ENCODE results near the gene NYAP2. TPM values are rescaled to one million over a fixed set of nuclear protein-coding genes. Genes with fewer than 3 reads are reported as not detected.

Gene NYAP2
- total RNA-seq, 2 donors from 2014 or later = 0.12 TPM; not detected in 1

DNA sequence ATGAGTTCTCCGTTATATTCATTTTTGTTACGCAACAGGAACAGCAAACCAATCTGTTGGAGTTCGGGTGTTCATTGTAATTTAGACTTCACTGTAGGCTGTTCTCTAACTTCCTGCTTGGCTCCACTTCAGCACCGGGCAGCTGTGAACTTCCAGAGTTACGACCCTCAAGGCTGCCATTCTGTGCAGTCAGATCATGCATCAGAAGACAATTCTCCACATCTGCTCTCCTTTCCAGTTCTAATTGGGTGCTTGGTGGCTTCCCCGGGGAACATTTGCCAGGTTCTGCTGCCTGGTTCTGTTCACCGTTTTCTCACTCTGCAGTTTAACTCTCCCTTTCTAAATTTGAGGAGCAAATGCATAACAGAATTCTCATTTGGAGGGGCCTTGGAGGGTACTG, 237.7 kb downstream of the NYAP2 start:
- H3K27me3 Mint-ChIP-seq = peaks cover 12% of the 10 kb centered on the region
- H3K4me3 Mint-ChIP-seq = peak overlapping the region; percentile 16
- H3K4me1 Mint-ChIP-seq = no peaks in the 10 kb centered on the region
- no peak for ATAC-seq
- no peak overlapping the region for H3K27ac Mint-ChIP-seq
- no peak for DNase-seq
- H3K9me3 ChIP-seq (ENCODE audit: control insufficient read depth, low read length, poor library complexity, severe bottlenecking) = no peaks in the 10 kb centered on the region
- no peaks in the 10 kb centered on the region for H3K36me3 Mint-ChIP-seq (ENCODE audit: low read depth)

DNA sequence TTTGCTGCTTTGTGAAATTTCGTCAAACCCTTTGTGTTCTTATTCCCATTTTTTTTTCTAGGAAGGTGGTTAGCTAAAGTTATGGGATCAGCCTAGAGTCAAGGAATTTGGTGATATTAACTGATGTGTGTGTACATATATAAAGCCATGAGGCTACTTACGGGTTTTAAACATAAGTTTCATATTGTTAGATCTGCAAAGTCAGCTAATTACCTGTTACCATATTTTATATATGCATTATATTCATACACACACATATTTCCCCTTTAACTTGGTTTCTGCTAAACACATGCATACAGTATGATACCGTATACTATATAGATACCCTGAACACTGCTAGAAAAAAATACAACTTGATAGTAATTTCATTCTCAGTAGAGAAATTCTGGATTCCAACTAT, 241.0 kb downstream of the NYAP2 start:
- ATAC-seq (no peak), DNase-seq (no peak)
- no peaks in the 10 kb centered on the region for H3K9me3 ChIP-seq (ENCODE audit: control insufficient read depth, low read length, poor library complexity, severe bottlenecking)
- Mint-ChIP-seq H3K36me3 (ENCODE audit: low read depth) (peaks cover 2% of the 10 kb centered on the region), H3K27ac (no peak overlapping the region), H3K4me1 (no peaks in the 10 kb centered on the region), H3K4me3 (no peak overlapping the region), H3K27me3 (no peaks in the 10 kb centered on the region)

DNA sequence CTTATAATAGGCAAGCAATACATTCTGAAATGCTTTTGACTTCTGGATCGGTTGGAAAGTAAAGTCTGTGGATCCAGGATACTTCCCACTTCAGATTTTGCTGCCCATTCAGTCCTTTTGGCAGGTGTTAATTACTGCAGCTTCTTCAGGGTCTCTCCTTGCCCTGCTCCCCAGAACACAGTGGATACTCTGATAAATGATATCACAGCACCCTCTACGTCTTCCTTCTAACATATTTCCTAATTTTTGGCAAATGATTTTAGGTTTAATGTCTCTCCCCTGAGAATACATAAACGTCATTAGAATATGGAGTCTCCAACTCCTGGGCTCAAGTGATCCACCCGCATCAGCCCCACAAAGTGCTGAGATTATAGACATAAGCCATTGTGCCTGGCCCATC, 249.8 kb downstream of the NYAP2 start:
- ATAC-seq (no peak), DNase-seq (no peak)
- peaks cover 14% of the 10 kb centered on the region for H3K27me3 Mint-ChIP-seq
- no peaks in the 10 kb centered on the region for H3K9me3 ChIP-seq (ENCODE audit: control insufficient read depth, low read length, poor library complexity, severe bottlenecking)
- no peak overlapping the region for H3K27ac Mint-ChIP-seq
- no peaks in the 10 kb centered on the region for H3K4me1 Mint-ChIP-seq
- no peak overlapping the region for H3K4me3 Mint-ChIP-seq
- peaks cover 2% of the 10 kb centered on the region for H3K36me3 Mint-ChIP-seq (ENCODE audit: low read depth)

DNA sequence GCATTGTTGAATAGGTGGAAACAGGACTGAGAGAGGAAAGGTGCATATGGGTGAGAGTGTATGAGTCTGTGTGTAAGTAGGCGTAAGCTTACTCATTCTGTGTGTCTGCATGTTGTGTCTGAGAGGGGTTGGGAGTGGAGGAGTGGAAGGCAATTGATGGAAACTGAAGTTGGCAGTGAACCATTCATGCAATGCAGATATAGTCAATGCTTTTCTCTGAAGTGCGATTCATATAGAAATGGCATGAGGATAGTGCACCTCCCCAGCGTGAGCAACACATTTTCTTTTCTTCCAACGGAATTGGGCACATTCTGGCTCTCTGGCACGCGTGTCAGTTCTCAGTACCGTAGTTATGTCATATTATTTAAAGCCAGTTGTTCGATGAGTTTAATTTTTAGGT, 250.5 kb downstream of the NYAP2 start:
- no peak overlapping the region for H3K4me3 Mint-ChIP-seq
- peaks cover 14% of the 10 kb centered on the region for H3K27me3 Mint-ChIP-seq
- H3K4me1 Mint-ChIP-seq = no peaks in the 10 kb centered on the region
- no peak overlapping the region for H3K27ac Mint-ChIP-seq
- DNase-seq = no peak
- ATAC-seq = no peak
- H3K36me3 Mint-ChIP-seq (ENCODE audit: low read depth) = peaks cover 2% of the 10 kb centered on the region
- H3K9me3 ChIP-seq (ENCODE audit: control insufficient read depth, low read length, poor library complexity, severe bottlenecking) = no peaks in the 10 kb centered on the region

DNA sequence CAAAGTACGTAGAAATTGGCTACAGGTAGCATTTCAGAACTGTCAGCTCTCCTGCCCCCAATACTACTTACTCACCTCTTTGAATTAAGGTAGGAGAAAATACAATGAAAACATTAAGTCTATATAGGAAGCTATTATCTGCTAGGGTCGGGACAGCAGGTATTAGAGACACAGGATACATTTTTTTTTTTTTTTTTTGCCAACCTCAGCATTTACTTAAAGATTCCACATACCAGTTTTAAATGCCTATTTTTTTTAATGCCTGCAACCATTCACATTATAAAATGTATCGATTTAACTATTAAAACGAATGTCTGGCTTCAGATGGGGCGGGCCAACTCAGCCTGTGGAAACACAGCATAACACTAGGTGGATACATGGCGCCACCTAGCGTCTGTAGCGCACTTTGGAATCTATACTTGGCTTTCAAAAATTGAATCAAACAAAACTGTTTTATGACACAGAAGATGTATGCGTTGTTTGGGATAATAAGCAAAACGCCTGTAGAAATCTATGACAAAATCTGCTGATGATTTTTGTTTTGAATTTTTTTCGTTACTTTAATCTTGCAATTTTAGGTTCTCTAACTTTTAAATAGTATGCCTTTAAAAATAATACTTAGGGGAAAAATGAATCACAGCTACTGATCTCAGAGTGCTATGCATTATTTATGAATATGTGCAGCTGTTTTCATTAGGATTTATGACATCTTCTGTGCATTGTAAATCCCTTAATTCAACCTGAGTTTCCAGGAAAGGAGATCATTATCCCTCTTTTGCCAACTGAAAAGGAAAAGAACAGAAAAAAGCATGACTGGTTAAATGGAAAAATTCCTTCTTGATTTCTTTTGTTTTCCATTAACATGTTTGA, 261.0 kb downstream of the NYAP2 start:
- H3K36me3 Mint-ChIP-seq (ENCODE audit: low read depth) = peaks cover 2% of the 10 kb centered on the region
- H3K9me3 ChIP-seq (ENCODE audit: control insufficient read depth, low read length, poor library complexity, severe bottlenecking) = no peaks in the 10 kb centered on the region
- DNase-seq (peak; percentile 26 to 64 (median 39)), ATAC-seq (peak; percentile 77)
- H3K27me3 Mint-ChIP-seq = peaks cover 45% of the 10 kb centered on the region
- H3K27ac Mint-ChIP-seq = no peak overlapping the region
- peaks cover 5% of the 10 kb centered on the region for H3K4me1 Mint-ChIP-seq
- no peak overlapping the region for H3K4me3 Mint-ChIP-seq

DNA sequence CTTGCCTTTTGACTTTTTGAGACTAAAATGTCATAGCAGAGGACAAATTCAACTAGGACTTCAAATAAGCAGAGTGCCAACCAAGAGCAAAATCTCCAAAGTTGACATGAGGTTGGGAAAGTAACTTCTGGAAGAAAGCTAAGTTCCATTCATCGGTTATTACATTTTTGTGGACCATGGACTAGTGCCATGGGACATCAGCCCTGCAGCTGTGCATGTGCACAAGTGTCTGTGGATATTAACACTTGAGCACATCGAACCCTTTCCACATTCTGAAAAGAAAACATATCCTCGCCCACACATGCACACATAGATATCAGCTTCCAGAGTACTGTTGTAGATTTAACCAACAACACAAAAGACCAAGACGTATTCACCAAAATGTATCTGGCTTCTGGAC, 262.6 kb downstream of the NYAP2 start:
- H3K9me3 ChIP-seq (ENCODE audit: control insufficient read depth, low read length, poor library complexity, severe bottlenecking) = no peaks in the 10 kb centered on the region
- H3K27ac Mint-ChIP-seq = no peak overlapping the region
- no peaks in the 10 kb centered on the region for H3K36me3 Mint-ChIP-seq (ENCODE audit: low read depth)
- H3K27me3 Mint-ChIP-seq = peaks cover 43% of the 10 kb centered on the region
- DNase-seq = no peak
- H3K4me1 Mint-ChIP-seq = no peaks in the 10 kb centered on the region
- H3K4me3 Mint-ChIP-seq = no peak overlapping the region
- no peak for ATAC-seq

DNA sequence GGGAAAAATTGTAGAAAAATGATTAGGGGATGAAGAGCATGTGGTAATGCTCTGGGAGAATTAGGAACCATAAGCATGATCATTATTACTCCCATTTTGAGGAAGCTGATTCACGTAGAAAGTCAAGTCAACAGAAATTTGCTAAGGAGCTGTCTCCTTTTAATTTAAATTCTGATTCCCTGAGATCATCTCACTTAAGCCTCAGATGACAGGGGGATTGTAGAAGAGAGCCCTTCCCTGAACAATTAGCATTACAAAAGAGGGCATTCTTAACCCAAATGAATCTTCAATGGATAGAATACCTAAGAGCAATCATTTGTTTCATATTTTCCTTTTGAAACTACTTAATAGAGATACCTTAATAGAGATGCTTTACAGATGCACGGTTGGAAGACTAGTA, 267.9 kb downstream of the NYAP2 start:
- no peak overlapping the region for H3K4me3 Mint-ChIP-seq
- H3K4me1 Mint-ChIP-seq = peaks cover 2% of the 10 kb centered on the region
- H3K27me3 Mint-ChIP-seq = peaks cover 37% of the 10 kb centered on the region
- no peak overlapping the region for H3K27ac Mint-ChIP-seq
- H3K9me3 ChIP-seq (ENCODE audit: control insufficient read depth, low read length, poor library complexity, severe bottlenecking) = no peaks in the 10 kb centered on the region
- no peaks in the 10 kb centered on the region for H3K36me3 Mint-ChIP-seq (ENCODE audit: low read depth)
- DNase-seq (no peak), ATAC-seq (no peak)

DNA sequence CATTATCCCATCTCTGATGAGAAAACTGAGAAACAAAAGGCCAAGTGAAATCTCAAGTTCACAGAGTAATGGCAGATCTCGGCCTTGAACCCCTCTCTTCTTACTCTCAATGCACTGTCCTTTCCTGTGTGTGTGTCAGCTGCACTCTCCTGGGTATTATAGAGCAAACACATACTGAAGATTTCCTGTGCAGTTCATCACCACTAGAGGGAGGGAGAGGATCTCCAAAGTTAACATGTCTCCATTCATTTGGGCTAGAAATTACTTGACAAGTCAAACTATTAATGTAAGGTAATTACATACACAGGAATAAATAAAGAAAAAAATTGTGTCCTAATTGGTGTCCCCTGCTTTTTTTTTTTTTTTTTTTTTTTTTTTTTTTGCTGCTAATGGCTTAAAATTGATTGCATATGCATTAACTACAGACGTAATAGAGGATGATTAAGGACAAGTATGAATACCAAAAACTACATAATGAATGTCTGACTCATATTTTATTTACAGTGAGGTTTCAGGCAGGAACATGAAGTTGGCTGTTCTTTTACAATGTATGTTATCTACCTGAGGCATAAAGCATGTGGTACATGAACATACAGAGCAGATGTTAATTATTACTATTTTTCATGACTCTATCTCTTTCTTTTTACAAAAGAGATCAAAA, 269.2 kb downstream of the NYAP2 start:
- Mint-ChIP-seq H3K27ac (no peak overlapping the region), H3K27me3 (peaks cover 34% of the 10 kb centered on the region), H3K36me3 (ENCODE audit: low read depth) (no peaks in the 10 kb centered on the region), H3K4me1 (peaks cover 4% of the 10 kb centered on the region), H3K4me3 (no peak overlapping the region)
- H3K9me3 ChIP-seq (ENCODE audit: control insufficient read depth, low read length, poor library complexity, severe bottlenecking) = no peaks in the 10 kb centered on the region
- peak; percentile 79 for ATAC-seq
- no peak for DNase-seq

DNA sequence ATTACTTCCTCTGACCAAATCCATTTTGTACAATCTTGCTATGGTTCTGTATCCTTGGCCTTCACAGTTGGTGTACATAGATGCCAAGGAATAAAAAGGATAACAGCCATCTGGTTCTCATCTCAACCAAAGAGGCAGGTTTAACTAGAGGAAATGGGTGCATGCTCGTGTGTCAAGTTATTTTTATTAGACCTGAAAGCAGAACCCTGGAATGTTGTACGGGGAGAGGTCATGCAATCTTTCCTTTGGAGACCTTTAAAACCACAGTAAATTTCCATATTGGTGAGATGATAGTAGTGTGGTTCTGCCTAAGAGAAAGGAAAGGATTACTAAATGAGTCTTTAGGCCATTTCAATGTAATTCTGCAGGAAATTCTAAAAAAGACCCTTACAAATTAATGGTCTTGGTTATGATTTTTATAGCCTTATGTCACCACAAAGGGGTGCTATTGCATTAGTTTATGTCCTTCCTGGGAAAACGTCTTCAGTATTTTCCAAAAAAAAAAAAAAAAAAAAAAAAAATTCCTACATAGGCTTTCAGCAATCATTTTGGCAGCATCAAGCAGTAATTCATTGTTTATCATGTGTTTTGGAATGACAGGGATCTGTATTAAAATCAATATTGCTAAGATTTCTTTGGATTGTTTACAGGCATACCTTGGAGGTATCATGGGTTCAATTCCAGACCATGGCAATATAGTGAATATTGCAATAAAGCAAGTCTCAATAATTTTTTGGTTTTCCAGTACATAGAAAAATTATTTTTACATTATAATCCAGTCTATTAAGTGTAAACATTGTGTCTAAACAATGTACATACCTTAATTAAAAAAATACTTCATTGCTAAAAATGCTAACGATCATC, 270.8 kb downstream of the NYAP2 start:
- DNase-seq (no peak), ATAC-seq (no peak)
- H3K36me3 Mint-ChIP-seq (ENCODE audit: low read depth) = no peaks in the 10 kb centered on the region
- peaks cover 6% of the 10 kb centered on the region for H3K4me1 Mint-ChIP-seq
- no peaks in the 10 kb centered on the region for H3K9me3 ChIP-seq (ENCODE audit: control insufficient read depth, low read length, poor library complexity, severe bottlenecking)
- H3K27ac Mint-ChIP-seq = no peak overlapping the region
- peaks cover 36% of the 10 kb centered on the region for H3K27me3 Mint-ChIP-seq
- H3K4me3 Mint-ChIP-seq = no peak overlapping the region

DNA sequence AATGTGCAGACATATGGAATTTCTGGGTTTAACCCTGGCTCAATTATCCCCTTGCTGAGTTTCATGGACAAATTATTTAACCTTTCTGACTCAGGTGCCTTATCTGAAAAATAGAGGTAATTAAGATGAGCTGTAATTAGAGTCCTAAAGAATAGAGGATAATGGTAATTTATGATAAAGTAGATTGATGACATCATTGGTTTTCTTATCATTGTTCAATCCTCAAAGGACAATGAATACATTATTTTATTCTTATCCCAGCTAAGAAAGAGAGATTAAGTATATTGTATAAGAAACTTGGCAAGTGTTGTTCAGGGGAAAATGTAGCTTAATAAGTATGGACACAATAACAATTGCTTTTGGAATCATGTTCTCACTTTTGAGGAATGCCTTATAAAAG, 279.3 kb downstream of the NYAP2 start:
- no peaks in the 10 kb centered on the region for H3K36me3 Mint-ChIP-seq (ENCODE audit: low read depth)
- H3K4me3 Mint-ChIP-seq = no peak overlapping the region
- H3K4me1 Mint-ChIP-seq = peaks cover 4% of the 10 kb centered on the region
- H3K9me3 ChIP-seq (ENCODE audit: control insufficient read depth, low read length, poor library complexity, severe bottlenecking) = no peaks in the 10 kb centered on the region
- H3K27me3 Mint-ChIP-seq = peaks cover 48% of the 10 kb centered on the region
- H3K27ac Mint-ChIP-seq = no peak overlapping the region
- DNase-seq (no peak), ATAC-seq (no peak)

DNA sequence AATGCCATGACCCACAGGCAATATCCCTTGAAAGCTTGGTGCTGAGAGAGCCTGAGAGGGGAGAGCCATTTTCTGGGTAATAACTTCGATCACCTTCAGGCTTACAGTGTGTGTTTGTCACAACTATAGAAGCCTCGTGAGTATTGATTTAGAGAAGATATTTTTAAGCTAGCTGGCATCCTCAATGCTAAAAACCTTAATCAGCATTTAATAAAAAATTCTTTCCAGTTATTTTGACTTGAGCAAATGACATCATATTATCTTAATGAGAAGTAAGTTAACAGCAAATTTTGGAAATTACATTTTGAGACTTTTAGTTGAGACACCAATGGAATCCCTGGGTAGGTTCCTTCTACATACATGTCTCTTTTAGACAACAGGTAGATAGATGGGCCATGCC, 283.7 kb downstream of the NYAP2 start:
- H3K36me3 Mint-ChIP-seq (ENCODE audit: low read depth) = no peaks in the 10 kb centered on the region
- H3K9me3 ChIP-seq (ENCODE audit: control insufficient read depth, low read length, poor library complexity, severe bottlenecking) = no peaks in the 10 kb centered on the region
- H3K4me1 Mint-ChIP-seq = peaks cover 2% of the 10 kb centered on the region
- H3K27ac Mint-ChIP-seq = no peak overlapping the region
- no peak overlapping the region for H3K4me3 Mint-ChIP-seq
- ATAC-seq (no peak), DNase-seq (no peak)
- peaks cover 32% of the 10 kb centered on the region for H3K27me3 Mint-ChIP-seq

DNA sequence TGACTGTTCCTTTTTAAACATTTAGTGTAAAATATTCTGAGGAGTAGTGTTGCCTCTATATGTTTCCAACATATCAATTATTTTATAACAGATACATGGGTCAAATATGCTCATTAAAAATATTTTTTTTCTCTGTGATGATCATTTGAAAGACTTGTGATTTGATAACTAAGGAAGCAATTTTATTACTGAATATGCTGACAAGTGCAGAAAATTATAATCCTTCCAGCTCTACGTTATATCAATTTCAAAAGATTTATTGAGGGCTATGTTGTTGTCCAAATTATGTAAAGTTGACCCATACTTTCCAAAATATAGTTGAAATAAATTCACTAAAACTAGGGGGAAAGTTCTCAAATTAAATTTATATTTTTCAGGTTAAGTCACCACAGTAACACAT, 290.6 kb downstream of the NYAP2 start:
- no peak overlapping the region for H3K27ac Mint-ChIP-seq
- H3K36me3 Mint-ChIP-seq (ENCODE audit: low read depth) = no peaks in the 10 kb centered on the region
- H3K9me3 ChIP-seq (ENCODE audit: control insufficient read depth, low read length, poor library complexity, severe bottlenecking) = no peaks in the 10 kb centered on the region
- no peaks in the 10 kb centered on the region for H3K4me1 Mint-ChIP-seq
- DNase-seq = no peak
- H3K27me3 Mint-ChIP-seq = peaks cover 25% of the 10 kb centered on the region
- no peak overlapping the region for H3K4me3 Mint-ChIP-seq
- ATAC-seq = no peak

DNA sequence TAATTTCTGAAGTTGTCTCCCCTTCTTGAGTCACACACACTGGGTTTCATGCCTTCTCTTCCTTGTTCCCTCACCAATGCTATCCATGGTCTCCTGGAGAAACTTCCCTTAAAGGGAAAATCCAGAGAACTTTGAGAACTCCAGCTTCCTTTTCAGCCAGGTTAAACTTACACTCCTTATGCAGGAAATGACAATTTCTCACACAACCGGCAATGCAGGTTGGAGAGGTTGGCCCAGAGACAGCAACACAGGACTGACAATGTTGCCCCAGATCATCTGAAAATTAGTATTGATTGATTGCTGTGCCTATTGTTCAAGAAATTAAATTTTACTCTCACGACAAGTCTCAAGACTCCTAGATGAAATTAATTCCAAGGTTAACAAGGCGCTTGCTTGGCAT, 292.2 kb downstream of the NYAP2 start:
- DNase-seq (no peak), ATAC-seq (no peak)
- no peak overlapping the region for H3K4me3 Mint-ChIP-seq
- H3K27ac Mint-ChIP-seq = no peak overlapping the region
- H3K4me1 Mint-ChIP-seq = no peaks in the 10 kb centered on the region
- no peaks in the 10 kb centered on the region for H3K9me3 ChIP-seq (ENCODE audit: control insufficient read depth, low read length, poor library complexity, severe bottlenecking)
- H3K36me3 Mint-ChIP-seq (ENCODE audit: low read depth) = no peaks in the 10 kb centered on the region
- H3K27me3 Mint-ChIP-seq = peaks cover 19% of the 10 kb centered on the region
